K562 (cell line): ENCODE measurements around the gene KAZN.

Experiments
- CUX1 ChIP-seq: fragments of 200-800 bp; sonication (Bioruptor generic); IDR thresholded peaks from 2 replicates; pipeline ENCODE4 v1.6.1; 2016; ENCODE audit warnings: missing genetic modification characterization, missing compliant biosample characterization
- EP300 ChIP-seq: IDR thresholded peaks from 2 replicates; pipeline ENCODE4 v1.6.1; 2012; ENCODE audit warnings: low read length, improper control_type of control experiment
- EZH2 ChIP-seq: IDR thresholded peaks from 2 replicates; pipeline ENCODE4 v1.6.1; 2012; ENCODE audit warnings: low read depth, mild to moderate bottlenecking, inconsistent platforms, low read length, borderline replicate concordance
- JUND ChIP-seq, 2 experiments: IDR thresholded peaks; 2 replicates in 1 of 2; 3 replicates in 1 of 2; pipeline ENCODE4 v1.6.1; 2011; ENCODE audit warnings: borderline replicate concordance in 2 of 2, low read depth in 2 of 2, low read length in 2 of 2, improper control_type of control experiment in 1 of 2, missing biosample characterization in 1 of 2, missing genetic modification characterization in 1 of 2, missing genetic modification reagents in 1 of 2
- MTA2 ChIP-seq: fragments of 450-650 bp; IDR thresholded peaks from 2 replicates; pipeline ENCODE4 v1.6.1; 2016; ENCODE audit warnings: low read depth
- PHB2 ChIP-seq: fragments of 450-650 bp; IDR thresholded peaks from 2 replicates; pipeline ENCODE4 v1.6.1; 2017; ENCODE audit warnings: low read depth
- POLR2A ChIP-seq: fragments of 450-650 bp; conservative IDR thresholded peaks from 2 replicates; pipeline ENCODE4 v1.6.1; 2016
- SMARCC2 ChIP-seq: fragments of 450-650 bp; IDR thresholded peaks from 2 replicates; pipeline ENCODE4 v1.6.1; 2017; ENCODE audit warnings: antibody characterized with exemption, moderate library complexity, mild to moderate bottlenecking, low read depth
- SRF ChIP-seq, 2 experiments: fragments of 250-450, 450-650 bp in 1 of 2; sonication (Bioruptor Pico) in 1 of 2; sonication (generic) in 1 of 2; formaldehyde crosslinking; IDR thresholded peaks; 2 replicates each; pipeline versions ENCODE4 v1.5.0 to v1.5.1; 2020 to 2022; ENCODE audit warnings: mild to moderate bottlenecking in 1 of 2, missing genetic modification reagents in 1 of 2
- TEAD2 ChIP-seq: fragments of 450-650 bp; IDR thresholded peaks from 2 replicates; pipeline ENCODE4 v1.6.1; 2016; ENCODE audit warnings: missing genetic modification characterization, control low read depth, missing compliant biosample characterization
- TGIF2 ChIP-seq: sonication (generic); formaldehyde crosslinking; IDR thresholded peaks from 2 replicates; pipeline ENCODE4 v1.8.1; 2022; ENCODE audit warnings: mild to moderate bottlenecking, missing genetic modification reagents, moderate library complexity
- ZBTB2 ChIP-seq: fragments of 450-650 bp; IDR thresholded peaks from 2 replicates; pipeline ENCODE4 v1.6.1; 2016; ENCODE audit warnings: antibody characterized with exemption
- ZNF124 ChIP-seq: sonication (generic); formaldehyde crosslinking; IDR thresholded peaks from 2 replicates; pipeline ENCODE4 v1.8.1; 2022; ENCODE audit warnings: missing genetic modification reagents
- ZNF79 ChIP-seq: fragments of 250-450 bp; sonication (Bioruptor Pico); IDR thresholded peaks from 2 replicates; pipeline ENCODE4 v1.4.0; 2020; ENCODE audit warnings: low read depth, mild to moderate bottlenecking, moderate library complexity

GRCh38 chr1:14696761-14697160, 98.3 kb downstream of the KAZN start:
- TF ChIP-seq PHB2 = no peak
- no peak for TF ChIP-seq SRF (CRISPR knock-in tag; IDR thresholded peaks at IDR 0.05)
- no peak for TF ChIP-seq EP300
- no peak for TF ChIP-seq JUND (IDR thresholded peaks at IDR 0.05; ENCODE audit: borderline replicate concordance, low read depth, low read length)
- no peak for TF ChIP-seq JUND (tag; IDR thresholded peaks at IDR 0.05; ENCODE audit: borderline replicate concordance, low read depth, low read length)
- no peak for TF ChIP-seq TGIF2 (CRISPR knock-in tag)
- no peak for TF ChIP-seq CUX1 (CRISPR knock-in tag)
- no peak for TF ChIP-seq ZBTB2
- no peak for TF ChIP-seq MTA2
- TF ChIP-seq ZNF124 (CRISPR knock-in tag) = no peak
- TF ChIP-seq ZNF79 (CRISPR knock-in tag) = no peak
- no peak for TF ChIP-seq TEAD2 (tag)
- no peak for TF ChIP-seq EZH2
- no peak for TF ChIP-seq SMARCC2
- TF ChIP-seq POLR2A = no peak
